ENCODE measurements around the gene ASIC2. TPM values are rescaled to one million over a fixed set of nuclear protein-coding genes. Genes with fewer than 3 reads are reported as not detected.

ASIC2 gene
- total RNA-seq, 3 donors from 2014 or later = 0.15 to 0.16 TPM; not detected in 1

DNA sequence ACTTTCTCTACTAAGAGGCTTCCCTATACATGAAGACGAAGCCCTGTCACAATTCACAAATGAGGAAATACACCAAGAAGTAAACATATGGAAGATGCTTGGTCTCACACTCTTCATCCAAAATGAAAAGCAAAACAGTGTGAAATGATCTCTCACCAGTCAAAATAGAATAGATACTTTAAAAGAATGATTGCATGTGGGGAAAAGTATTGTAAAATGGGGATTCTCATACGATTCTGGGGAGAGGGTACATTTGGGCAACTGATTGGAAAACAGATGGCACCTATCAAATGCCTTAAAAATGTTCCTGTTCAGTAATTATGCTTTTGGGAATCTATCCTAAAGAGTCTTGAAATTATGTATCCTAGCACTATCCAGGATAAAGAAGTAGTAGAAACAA, 78.1 kb downstream of the ASIC2 start:
- intact Hi-C loops (cut with DNase I; ENCODE audit: low total_unique reads) = no loop called here
- H3K4me3 ChIP-seq = no peak overlapping the region
- no peak overlapping the region for H3K27ac ChIP-seq
- H3K9me3 ChIP-seq = no peaks in the 10 kb centered on the region
- no peaks in the 10 kb centered on the region for H3K36me3 ChIP-seq
- peaks cover 0 to 7% of the 10 kb centered on the region in 2 donors for H3K27me3 ChIP-seq
- DNase-seq (ENCODE audit: low spot score in 2 of 2) = no peak
- H3K4me1 ChIP-seq = no peaks in the 10 kb centered on the region
- TF ChIP-seq POLR2A (IDR thresholded peaks at IDR 0.05) (no peak), POLR2AphosphoS5 (IDR thresholded peaks at IDR 0.05) (no peak)
- TF ChIP-seq, protein P1, sequence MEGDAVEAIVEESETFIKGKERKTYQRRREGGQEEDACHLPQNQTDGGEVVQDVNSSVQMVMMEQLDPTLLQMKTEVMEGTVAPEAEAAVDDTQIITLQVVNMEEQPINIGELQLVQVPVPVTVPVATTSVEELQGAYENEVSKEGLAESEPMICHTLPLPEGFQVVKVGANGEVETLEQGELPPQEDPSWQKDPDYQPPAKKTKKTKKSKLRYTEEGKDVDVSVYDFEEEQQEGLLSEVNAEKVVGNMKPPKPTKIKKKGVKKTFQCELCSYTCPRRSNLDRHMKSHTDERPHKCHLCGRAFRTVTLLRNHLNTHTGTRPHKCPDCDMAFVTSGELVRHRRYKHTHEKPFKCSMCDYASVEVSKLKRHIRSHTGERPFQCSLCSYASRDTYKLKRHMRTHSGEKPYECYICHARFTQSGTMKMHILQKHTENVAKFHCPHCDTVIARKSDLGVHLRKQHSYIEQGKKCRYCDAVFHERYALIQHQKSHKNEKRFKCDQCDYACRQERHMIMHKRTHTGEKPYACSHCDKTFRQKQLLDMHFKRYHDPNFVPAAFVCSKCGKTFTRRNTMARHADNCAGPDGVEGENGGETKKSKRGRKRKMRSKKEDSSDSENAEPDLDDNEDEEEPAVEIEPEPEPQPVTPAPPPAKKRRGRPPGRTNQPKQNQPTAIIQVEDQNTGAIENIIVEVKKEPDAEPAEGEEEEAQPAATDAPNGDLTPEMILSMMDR (IDR thresholded peaks at IDR 0.05) = no peak

DNA sequence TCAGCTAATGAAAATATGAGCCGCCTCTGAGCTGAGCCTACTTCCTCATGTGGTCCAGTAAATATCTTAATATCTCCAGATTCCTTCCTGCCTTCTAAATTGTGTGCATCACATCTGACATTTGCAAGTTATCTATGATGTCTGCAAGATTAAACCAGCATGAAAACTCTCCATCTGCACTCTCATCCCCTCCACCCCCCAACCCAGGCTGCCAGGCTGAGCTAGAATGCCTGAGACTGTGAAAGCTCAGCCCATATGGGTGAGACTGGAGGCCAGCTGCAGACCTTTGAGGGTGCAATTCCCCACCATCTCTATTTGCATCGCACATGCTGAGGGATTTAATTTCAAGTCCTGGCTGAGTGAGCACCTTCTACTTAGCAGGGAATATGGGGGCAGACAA, 82.8 kb downstream of the ASIC2 start:
- TF ChIP-seq POLR2A (IDR thresholded peaks at IDR 0.05) = no peak
- TF ChIP-seq POLR2AphosphoS5 (IDR thresholded peaks at IDR 0.05) = no peak
- TF ChIP-seq, protein P1 (IDR thresholded peaks at IDR 0.05) = no peak
- intact Hi-C loops (cut with DNase I; ENCODE audit: low total_unique reads) = no loop called here
- no peaks in the 10 kb centered on the region for H3K36me3 ChIP-seq
- DNase-seq (ENCODE audit: low spot score in 2 of 2) = no peak
- H3K27me3 ChIP-seq = peaks cover 0 to 7% of the 10 kb centered on the region in 2 donors
- no peaks in the 10 kb centered on the region for H3K4me1 ChIP-seq
- H3K27ac ChIP-seq = no peak overlapping the region
- H3K9me3 ChIP-seq = no peaks in the 10 kb centered on the region
- H3K4me3 ChIP-seq = no peak overlapping the region

DNA sequence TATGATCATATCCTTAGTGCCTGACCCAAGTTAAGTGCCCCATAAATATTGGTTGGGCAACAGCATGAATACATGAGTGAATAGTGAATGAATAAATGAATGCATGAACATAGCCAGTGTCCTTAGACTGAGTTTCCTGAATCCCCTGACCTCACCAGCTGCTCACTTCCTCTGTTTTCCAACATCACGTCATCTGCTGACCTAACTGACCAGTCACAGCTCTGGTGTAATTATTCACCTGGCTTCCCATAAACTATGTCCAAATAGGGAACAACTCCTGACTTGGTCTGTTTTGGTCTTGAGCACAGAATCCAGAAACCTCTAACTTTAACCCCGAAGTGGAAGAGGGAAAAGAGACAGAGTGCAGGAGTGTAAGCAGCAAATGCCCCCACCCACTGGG, 83.4 kb downstream of the ASIC2 start:
- TF ChIP-seq, protein P1 (IDR thresholded peaks at IDR 0.05) = no peak
- TF ChIP-seq POLR2AphosphoS5 (IDR thresholded peaks at IDR 0.05) = no peak
- no peak for TF ChIP-seq POLR2A (IDR thresholded peaks at IDR 0.05)
- H3K4me1 ChIP-seq = no peaks in the 10 kb centered on the region
- no peaks in the 10 kb centered on the region for H3K36me3 ChIP-seq
- DNase-seq (ENCODE audit: low spot score in 2 of 2) = no peak
- intact Hi-C loops (cut with DNase I; ENCODE audit: low total_unique reads) = no loop called here
- H3K27me3 ChIP-seq = peaks cover 0 to 7% of the 10 kb centered on the region in 2 donors
- H3K27ac ChIP-seq = no peak overlapping the region
- no peak overlapping the region for H3K4me3 ChIP-seq
- no peaks in the 10 kb centered on the region for H3K9me3 ChIP-seq

DNA sequence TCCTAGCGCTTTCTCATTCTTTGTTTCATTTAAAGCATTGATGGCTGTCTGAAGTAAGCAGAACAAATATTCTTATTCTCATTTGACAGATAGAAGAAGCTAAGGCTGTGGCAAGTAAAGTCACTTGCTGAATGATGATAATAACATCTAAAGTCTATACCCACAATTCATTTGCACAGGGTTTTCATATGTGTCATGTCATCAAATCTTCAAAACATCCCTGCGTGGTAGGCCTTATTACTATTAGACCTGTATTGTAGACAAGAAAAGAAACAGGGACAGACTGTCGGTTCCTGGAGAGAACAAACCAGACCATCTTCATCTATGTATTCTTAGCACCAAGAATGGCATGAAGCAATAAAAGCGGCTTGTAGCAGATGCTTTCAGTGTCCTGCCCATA, 85.9 kb downstream of the ASIC2 start:
- no peaks in the 10 kb centered on the region for H3K4me1 ChIP-seq
- intact Hi-C loops (cut with DNase I; ENCODE audit: low total_unique reads) = no loop called here
- no peaks in the 10 kb centered on the region for H3K36me3 ChIP-seq
- no peaks in the 10 kb centered on the region for H3K9me3 ChIP-seq
- H3K27me3 ChIP-seq = peaks cover 0 to 14% of the 10 kb centered on the region in 2 donors
- DNase-seq (ENCODE audit: low spot score in 2 of 2) = no peak
- TF ChIP-seq POLR2A (IDR thresholded peaks at IDR 0.05) = no peak
- TF ChIP-seq POLR2AphosphoS5 (IDR thresholded peaks at IDR 0.05) = no peak
- TF ChIP-seq, protein P1 (IDR thresholded peaks at IDR 0.05) = no peak
- H3K4me3 ChIP-seq = no peak overlapping the region
- no peak overlapping the region for H3K27ac ChIP-seq

DNA sequence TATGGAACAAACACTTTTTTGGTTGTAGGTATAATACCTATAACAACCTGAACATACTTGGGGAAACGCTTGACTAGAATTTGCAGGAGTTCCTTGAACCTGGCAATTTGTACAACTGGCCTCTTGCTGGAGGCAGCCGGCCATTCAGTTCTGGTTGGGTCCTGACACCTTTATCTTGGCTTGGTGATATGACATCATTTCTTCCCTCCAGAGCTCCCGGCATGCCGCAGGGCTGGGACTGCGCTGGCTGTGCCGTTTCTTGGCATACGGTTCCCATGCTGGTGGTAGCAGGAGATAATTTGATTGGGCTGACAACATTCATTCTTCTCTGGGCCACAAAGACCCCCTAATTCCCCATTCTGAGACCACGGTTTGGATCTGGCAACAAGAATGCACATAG, 87.5 kb downstream of the ASIC2 start:
- TF ChIP-seq, protein P1 (IDR thresholded peaks at IDR 0.05) = no peak
- TF ChIP-seq POLR2A (IDR thresholded peaks at IDR 0.05) = no peak
- TF ChIP-seq POLR2AphosphoS5 (IDR thresholded peaks at IDR 0.05) = no peak
- H3K9me3 ChIP-seq = no peaks in the 10 kb centered on the region
- intact Hi-C loops (cut with DNase I; ENCODE audit: low total_unique reads) = no loop called here
- peaks cover 0 to 14% of the 10 kb centered on the region in 2 donors for H3K27me3 ChIP-seq
- H3K27ac ChIP-seq = no peak overlapping the region
- no peak for DNase-seq (ENCODE audit: low spot score in 2 of 2)
- no peaks in the 10 kb centered on the region for H3K36me3 ChIP-seq
- H3K4me1 ChIP-seq = no peaks in the 10 kb centered on the region
- H3K4me3 ChIP-seq = no peak overlapping the region
